HG02763 (cell line): Measurements from ENCODE around the gene FAM107B.

Experiments used
- ATAC-seq: cut with Tn5 transposase; IDR thresholded peaks from one replicate; pipeline ENCODE4 v1.9.1; 2021; ENCODE audit warnings: mild to moderate bottlenecking, moderate library complexity; ENCODE audit not compliant: unreplicated experiment

FAM107B gene

GRCh38 chr10:14563359-14563940 is 211.2 kb downstream of the FAM107B start:
- ATAC-seq = no peak

- no peak for ATAC-seq
These were observed 211.7 kb downstream of the FAM107B start for GRCh38 chr10:14563076-14563336.

- no peak for ATAC-seq
These were observed 212.2 kb downstream of the FAM107B start for GRCh38 chr10:14562218-14563075.

- ATAC-seq = no peak
These were observed 213.6 kb downstream of the FAM107B start for GRCh38 chr10:14560791-14561765.

GRCh38 chr10:14560274-14560673 is 214.4 kb downstream of the FAM107B start:
- no peak for ATAC-seq

- no peak for ATAC-seq
These were observed 216.7 kb downstream of the FAM107B start for GRCh38 chr10:14558025-14558424.

GRCh38 chr10:14557567-14557966 is 217.1 kb downstream of the FAM107B start:
- ATAC-seq = no peak

- peak; percentile 57 for ATAC-seq
These were observed 218.3 kb downstream of the FAM107B start for GRCh38 chr10:14556285-14556956.

- ATAC-seq = no peak
These were observed 218.9 kb downstream of the FAM107B start for GRCh38 chr10:14555807-14556206.

- ATAC-seq = no peak
These were observed 220.0 kb downstream of the FAM107B start for GRCh38 chr10:14554491-14555205.

- ATAC-seq = no peak
These were observed 220.6 kb downstream of the FAM107B start for GRCh38 chr10:14554091-14554490.

GRCh38 chr10:14553448-14553847 is 221.2 kb downstream of the FAM107B start:
- no peak for ATAC-seq

GRCh38 chr10:14552015-14552414 is 222.7 kb downstream of the FAM107B start:
- no peak for ATAC-seq

GRCh38 chr10:14550471-14550981 is 224.2 kb downstream of the FAM107B start:
- ATAC-seq = no peak

- ATAC-seq = no peak
These were observed 225.2 kb downstream of the FAM107B start for GRCh38 chr10:14549496-14549895.

- ATAC-seq = no peak
These were observed 225.7 kb downstream of the FAM107B start for GRCh38 chr10:14548970-14549369.

- ATAC-seq = no peak
These were observed 226.2 kb downstream of the FAM107B start for GRCh38 chr10:14548474-14548873.

- no peak for ATAC-seq
These were observed 226.9 kb downstream of the FAM107B start for GRCh38 chr10:14547816-14548215.

- no peak for ATAC-seq
These were observed 228.9 kb downstream of the FAM107B start for GRCh38 chr10:14545827-14546226.

GRCh38 chr10:14543904-14544210 is 230.8 kb downstream of the FAM107B start:
- no peak for ATAC-seq
